Neutrophil (primary cell): ENCODE data around the gene NKAPD1.
A peak's percentile ranks its signal among the peaks of the same experiment; 100 is the strongest.
"Not testable (repeated sequence)": the region's sequence is repeated elsewhere in the genome, so short reads cannot be mapped to it uniquely, and the experiment has no call there.

ENCODE experiments used
- H3K27ac ChIP-seq: fragments of 200-600 bp; sonication (generic); 2 replicates; pipeline ENCODE4 v1.5.1; 2016; ENCODE audit warnings: mild to moderate bottlenecking, moderate library complexity
- H3K27me3 ChIP-seq: fragments of 200-600 bp; sonication (generic); 2 replicates; pipeline ENCODE4 v1.6.0; 2016; ENCODE audit warnings: mild to moderate bottlenecking
- H3K36me3 ChIP-seq: fragments of 200-600 bp; sonication (generic); 2 replicates; pipeline ENCODE4 v1.5.1; 2017
- H3K4me1 ChIP-seq, 2 experiments: fragments of 200-600 bp in 1 of 2; sonication (generic) in 1 of 2; 1 replicate in 1 of 2; 2 replicates in 1 of 2; pipeline versions ENCODE4 v1.5.1 to v1.6.1; 2013 to 2016; ENCODE audit warnings: low read depth in 1 of 2, low read length in 1 of 2, mild to moderate bottlenecking in 1 of 2, moderate library complexity in 1 of 2; ENCODE audit not compliant: control insufficient read depth in 1 of 2, insufficient read depth in 1 of 2
- H3K4me3 ChIP-seq, 2 experiments: fragments of 200-600 bp in 1 of 2; sonication (generic) in 1 of 2; 1 replicate in 1 of 2; 2 replicates in 1 of 2; pipeline ENCODE4 v1.5.1; 2013 to 2016; ENCODE audit warnings: low read depth in 1 of 2, low read length in 1 of 2, mild to moderate bottlenecking in 1 of 2, moderate library complexity in 1 of 2
- H3K9me3 ChIP-seq: fragments of 200-600 bp; sonication (generic); 2 replicates; pipeline ENCODE4 v1.5.1; 2016
- TF ChIP-seq, protein P1 (sequence below): fragments of 200-600 bp; sonication (generic); IDR thresholded peaks from 2 replicates; pipeline ENCODE4 v1.5.1; 2016; ENCODE audit warnings: antibody characterized with exemption

NKAPD1 gene, protein sequence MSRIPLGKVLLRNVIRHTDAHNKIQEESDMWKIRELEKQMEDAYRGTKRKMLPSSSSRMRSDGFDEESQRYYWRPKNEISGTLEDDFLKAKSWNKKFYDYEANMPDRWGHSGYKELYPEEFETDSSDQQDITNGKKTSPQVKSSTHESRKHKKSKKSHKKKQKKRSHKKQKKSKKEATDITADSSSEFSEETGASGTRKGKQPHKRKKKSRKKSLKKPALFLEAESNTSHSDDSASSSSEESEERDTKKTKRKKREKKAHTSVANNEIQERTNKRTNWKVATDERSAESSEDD

DNA sequence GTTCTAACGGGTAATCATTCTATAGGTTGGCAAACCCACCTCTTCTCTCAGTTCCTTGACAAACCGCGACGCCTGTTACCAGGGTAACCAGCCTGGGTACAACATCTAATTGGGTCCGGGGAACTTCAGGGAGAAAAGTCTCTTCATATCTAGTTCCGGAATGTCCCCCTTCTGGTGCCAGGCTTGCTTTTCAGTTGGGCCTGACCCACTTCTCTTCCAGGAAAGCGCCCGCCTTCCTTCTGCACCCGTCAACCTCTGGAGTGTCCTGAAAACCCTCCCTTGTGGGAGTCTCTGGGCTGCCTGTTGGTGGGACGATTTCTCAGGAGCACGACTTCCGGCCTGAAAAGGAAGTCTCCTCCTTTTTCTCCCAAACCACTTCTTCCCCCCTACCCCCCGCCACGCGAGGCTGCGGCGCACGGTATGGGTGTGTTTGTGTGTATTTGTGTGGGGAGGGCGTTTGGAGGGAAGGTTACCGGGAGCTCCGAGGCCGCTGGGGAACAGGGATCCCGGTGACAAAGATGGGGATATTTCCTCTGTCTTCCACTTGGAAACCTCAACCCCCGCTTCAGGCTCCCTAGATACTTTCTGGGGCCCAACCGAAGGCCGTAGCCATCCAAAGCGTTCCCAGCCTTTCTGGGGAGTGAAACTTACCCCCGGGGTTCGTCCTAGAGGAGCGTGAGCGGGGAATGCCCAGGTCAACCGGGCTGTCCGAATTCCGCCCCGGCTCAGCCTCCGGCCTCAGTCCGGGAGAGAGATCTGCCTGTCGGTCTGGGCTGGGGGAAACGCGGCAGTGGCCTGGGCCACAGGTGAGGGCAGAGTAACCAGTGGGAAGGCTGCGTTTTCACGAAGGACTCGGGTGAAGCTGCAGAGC lies at the start of gene NKAPD1, which contains the start of gene PIH1D2:
Gene NKAPD1 (plus strand): TSS at position 359 of the 871 bp plus-strand sequence. CDS start 1,276 bp downstream, outside the sequence.
Gene PIH1D2 (minus strand): TSS at position 77 of the 871 bp plus-strand sequence. CDS start 843 bp downstream, outside the sequence.
- Histone ChIP-seq H3K4me1 (peaks cover 11 to 18% of the 10 kb centered on the region in 2 experiments), H3K4me3 (peak within 1 kb of the TSS; percentile 87 to 95)

DNA sequence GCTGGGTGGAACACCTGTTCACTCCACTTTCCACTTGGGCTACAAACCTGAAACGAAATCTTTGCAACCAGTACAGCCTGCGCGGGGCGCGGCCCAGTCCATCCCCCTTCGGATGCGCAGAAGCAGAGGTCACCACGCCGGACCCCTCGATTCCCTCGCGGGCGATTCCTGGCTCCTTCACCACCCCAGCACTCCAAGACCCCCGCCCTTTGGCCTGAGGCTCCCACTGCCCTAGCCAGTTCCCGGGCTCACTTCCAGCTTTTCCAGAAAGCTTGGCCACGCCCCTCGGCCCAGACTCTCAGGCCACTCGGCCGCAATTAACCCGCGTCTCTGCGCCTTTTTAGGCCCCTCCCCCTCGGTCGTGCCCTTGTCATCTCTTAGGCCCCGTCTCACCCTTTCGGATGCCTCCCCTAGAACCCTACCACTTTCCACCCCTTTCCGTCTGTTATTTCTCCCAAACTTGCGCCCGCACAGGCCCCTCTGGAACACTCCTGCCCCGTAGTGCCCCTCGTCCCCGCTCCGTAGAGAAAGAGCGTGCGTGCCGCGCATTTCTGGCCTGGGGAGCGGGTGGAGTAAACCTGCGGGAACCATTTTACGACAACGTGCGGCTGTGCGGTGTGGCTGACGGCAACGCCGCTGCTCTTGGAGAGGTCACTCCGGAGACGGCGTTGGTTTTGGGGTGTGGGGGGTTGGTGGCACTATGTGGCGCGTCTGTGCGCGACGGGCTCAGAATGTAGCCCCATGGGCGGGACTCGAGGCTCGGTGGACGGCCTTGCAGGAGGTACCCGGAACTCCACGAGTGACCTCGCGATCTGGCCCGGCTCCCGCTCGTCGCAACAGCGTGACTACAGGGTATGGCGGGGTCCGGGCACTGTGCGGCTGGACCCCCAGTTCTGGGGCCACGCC lies 49.1 kb upstream of the NKAPD1 start, which contains the start of gene DLAT:
Gene DLAT (plus strand): TSS at position 636 of the 906 bp plus-strand sequence. CDS start 65 bp downstream, at position 701.
- Histone ChIP-seq H3K27me3 (no peaks in the 10 kb centered on the region), H3K27ac (peak within 1 kb of the TSS; percentile 79), H3K4me3 (peak within 1 kb of the TSS; percentile 84 to 87), H3K4me1 (peaks cover 16 to 18% of the 10 kb centered on the region in 2 experiments), H3K9me3 (no peaks in the 10 kb centered on the region), H3K36me3 (peaks cover 8% of the 10 kb centered on the region)
- TF ChIP-seq, protein P1, sequence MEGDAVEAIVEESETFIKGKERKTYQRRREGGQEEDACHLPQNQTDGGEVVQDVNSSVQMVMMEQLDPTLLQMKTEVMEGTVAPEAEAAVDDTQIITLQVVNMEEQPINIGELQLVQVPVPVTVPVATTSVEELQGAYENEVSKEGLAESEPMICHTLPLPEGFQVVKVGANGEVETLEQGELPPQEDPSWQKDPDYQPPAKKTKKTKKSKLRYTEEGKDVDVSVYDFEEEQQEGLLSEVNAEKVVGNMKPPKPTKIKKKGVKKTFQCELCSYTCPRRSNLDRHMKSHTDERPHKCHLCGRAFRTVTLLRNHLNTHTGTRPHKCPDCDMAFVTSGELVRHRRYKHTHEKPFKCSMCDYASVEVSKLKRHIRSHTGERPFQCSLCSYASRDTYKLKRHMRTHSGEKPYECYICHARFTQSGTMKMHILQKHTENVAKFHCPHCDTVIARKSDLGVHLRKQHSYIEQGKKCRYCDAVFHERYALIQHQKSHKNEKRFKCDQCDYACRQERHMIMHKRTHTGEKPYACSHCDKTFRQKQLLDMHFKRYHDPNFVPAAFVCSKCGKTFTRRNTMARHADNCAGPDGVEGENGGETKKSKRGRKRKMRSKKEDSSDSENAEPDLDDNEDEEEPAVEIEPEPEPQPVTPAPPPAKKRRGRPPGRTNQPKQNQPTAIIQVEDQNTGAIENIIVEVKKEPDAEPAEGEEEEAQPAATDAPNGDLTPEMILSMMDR, result no peak

More for the DNA sequence above, at the start of gene NKAPD1, which contains the start of gene PIH1D2:
- Histone ChIP-seq H3K36me3 (peaks cover 12% of the 10 kb centered on the region), H3K9me3 (no peaks in the 10 kb centered on the region), H3K27me3 (no peaks in the 10 kb centered on the region), H3K27ac (peak within 1 kb of the TSS; percentile 81)
- TF ChIP-seq, protein P1, result peak; percentile 19

GRCh38 chr11:112025707-112026106 lies 48.4 kb upstream of the NKAPD1 start:
- peaks cover 13% of the 10 kb centered on the region for H3K36me3 ChIP-seq
- H3K9me3 ChIP-seq, result no peaks in the 10 kb centered on the region
- H3K27me3 ChIP-seq, result no peaks in the 10 kb centered on the region
- TF ChIP-seq, protein P1, result no peak
- H3K4me3 ChIP-seq, result peak overlapping the region; percentile 84 to 87
- peak overlapping the region; percentile 79 for H3K27ac ChIP-seq
- peaks cover 16 to 18% of the 10 kb centered on the region in 2 experiments for H3K4me1 ChIP-seq

DNA sequence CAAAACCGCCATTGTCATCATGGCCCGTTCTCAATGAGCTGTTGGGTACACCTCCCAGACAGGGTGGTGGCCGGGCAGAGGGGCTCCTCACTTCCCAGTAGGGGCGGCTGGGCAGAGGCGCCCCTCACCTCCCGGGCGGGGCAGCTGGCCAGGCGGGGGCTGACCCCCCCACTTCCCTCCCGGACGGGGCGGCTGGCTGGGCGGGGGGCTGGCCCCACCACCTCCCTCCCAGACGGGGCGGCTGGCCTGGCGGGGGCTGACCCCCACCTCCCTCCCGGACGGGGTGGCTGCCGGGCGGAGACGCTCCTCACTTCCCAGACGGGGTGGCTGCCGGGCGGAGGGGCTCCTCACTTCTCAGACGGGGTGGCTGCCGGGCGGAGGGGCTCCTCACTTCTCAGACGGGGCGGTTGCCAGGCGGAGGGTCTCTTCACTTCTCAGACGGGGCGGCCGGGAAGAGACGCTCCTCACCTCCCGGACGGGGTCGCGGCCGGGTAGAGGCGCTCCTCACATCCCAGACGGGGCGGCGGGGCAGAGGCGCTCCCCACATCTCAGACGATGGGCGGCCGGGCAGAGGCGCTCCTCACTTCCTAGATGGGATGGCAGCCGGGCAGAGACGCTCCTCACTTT lies 47.2 kb upstream of the NKAPD1 start:
- H3K9me3 ChIP-seq, H3K27ac ChIP-seq, H3K27me3 ChIP-seq, H3K4me3 ChIP-seq: not testable (repeated sequence)
- Histone ChIP-seq H3K36me3 (peaks cover 13% of the 10 kb centered on the region), H3K4me1 (peaks cover 16 to 18% of the 10 kb centered on the region in 2 experiments)

DNA sequence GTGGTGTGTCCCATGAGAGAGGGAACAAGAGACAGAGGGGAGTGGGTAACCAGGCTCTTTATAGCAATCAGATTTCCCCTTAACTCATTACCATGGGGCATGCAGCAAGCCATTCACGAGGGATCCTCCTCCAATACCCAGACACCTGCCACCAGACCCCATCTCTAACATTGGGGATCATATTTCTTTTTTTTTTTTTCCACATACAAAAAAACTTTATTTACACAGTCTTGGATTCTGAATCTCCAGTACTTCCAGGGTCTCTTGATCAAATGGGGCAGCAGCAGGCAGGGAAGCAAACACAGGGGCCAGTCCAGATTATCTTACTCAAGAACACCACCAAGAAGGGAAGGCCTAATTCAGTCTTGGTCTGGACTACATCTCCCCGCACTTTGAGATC lies 44.6 kb upstream of the NKAPD1 start:
- H3K4me3 ChIP-seq, result no peak overlapping the region
- H3K36me3 ChIP-seq, result peaks cover 21% of the 10 kb centered on the region
- no peaks in the 10 kb centered on the region for H3K27me3 ChIP-seq
- TF ChIP-seq, protein P1, result no peak
- peaks cover 9 to 11% of the 10 kb centered on the region in 2 experiments for H3K4me1 ChIP-seq
- no peaks in the 10 kb centered on the region for H3K9me3 ChIP-seq
- no peak overlapping the region for H3K27ac ChIP-seq
